Mucosa of stomach (tissue), 1 donor: ENCODE data around the gene CFAP99.
A peak's percentile ranks its signal among the peaks of the same experiment; 100 is the strongest.

Experiments used
- H3K27me3 ChIP-seq: one replicate; pipeline ENCODE4 v1.7.0; 2013; ENCODE audit warnings: mild to moderate bottlenecking, low read length; ENCODE audit not compliant: control insufficient read depth, insufficient read depth
- H3K36me3 ChIP-seq: one replicate; pipeline ENCODE4 v1.7.0; 2013; ENCODE audit warnings: low read length; ENCODE audit not compliant: control insufficient read depth, insufficient read depth
- H3K4me1 ChIP-seq: one replicate; pipeline ENCODE4 v1.7.0; 2013; ENCODE audit warnings: mild to moderate bottlenecking, low read length; ENCODE audit not compliant: control insufficient read depth, insufficient read depth
- H3K4me3 ChIP-seq: one replicate; pipeline ENCODE4 v1.7.0; 2013; ENCODE audit warnings: low read length
- H3K9ac ChIP-seq: one replicate; pipeline ENCODE4 v1.7.0; 2013; ENCODE audit warnings: mild to moderate bottlenecking, low read length, moderate library complexity
- H3K9me3 ChIP-seq: one replicate; pipeline ENCODE4 v1.7.0; 2013; ENCODE audit warnings: mild to moderate bottlenecking, low read length, moderate library complexity; ENCODE audit not compliant: control insufficient read depth
- donor health status: Pancreatic carcinoma.

Gene CFAP99

GRCh38 chr4:2484185-2484584 lies 65.4 kb downstream of the CFAP99 start:
- Histone ChIP-seq H3K27me3 (no peaks in the 10 kb centered on the region), H3K4me1 (peaks cover 87% of the 10 kb centered on the region), H3K36me3 (no peaks in the 10 kb centered on the region), H3K4me3 (no peak overlapping the region), H3K9ac (no peak overlapping the region), H3K9me3 (no peaks in the 10 kb centered on the region)

GRCh38 chr4:2484993-2485392 lies 66.2 kb downstream of the CFAP99 start:
- Histone ChIP-seq H3K4me1 (peaks cover 79% of the 10 kb centered on the region), H3K4me3 (peak overlapping the region; percentile 6), H3K9ac (peak overlapping the region; percentile 53), H3K36me3 (no peaks in the 10 kb centered on the region), H3K9me3 (no peaks in the 10 kb centered on the region), H3K27me3 (no peaks in the 10 kb centered on the region)

GRCh38 chr4:2485956-2486355 lies 67.2 kb downstream of the CFAP99 start:
- H3K9ac ChIP-seq: no peak overlapping the region
- no peaks in the 10 kb centered on the region for H3K9me3 ChIP-seq
- H3K4me3 ChIP-seq: no peak overlapping the region
- H3K4me1 ChIP-seq: peaks cover 70% of the 10 kb centered on the region
- H3K36me3 ChIP-seq: no peaks in the 10 kb centered on the region
- no peaks in the 10 kb centered on the region for H3K27me3 ChIP-seq

GRCh38 chr4:2486981-2487380 lies 68.2 kb downstream of the CFAP99 start:
- H3K9ac ChIP-seq: no peak overlapping the region
- H3K4me1 ChIP-seq: peaks cover 60% of the 10 kb centered on the region
- H3K27me3 ChIP-seq: no peaks in the 10 kb centered on the region
- H3K4me3 ChIP-seq: no peak overlapping the region
- H3K9me3 ChIP-seq: no peaks in the 10 kb centered on the region
- no peaks in the 10 kb centered on the region for H3K36me3 ChIP-seq

GRCh38 chr4:2487632-2488031 lies 68.9 kb downstream of the CFAP99 start:
- Histone ChIP-seq H3K36me3 (peaks cover 1% of the 10 kb centered on the region), H3K9me3 (no peaks in the 10 kb centered on the region), H3K4me1 (peaks cover 54% of the 10 kb centered on the region), H3K27me3 (no peaks in the 10 kb centered on the region), H3K9ac (no peak overlapping the region), H3K4me3 (no peak overlapping the region)

- Histone ChIP-seq H3K4me3 (no peak overlapping the region), H3K27me3 (no peaks in the 10 kb centered on the region), H3K9me3 (no peaks in the 10 kb centered on the region), H3K4me1 (peaks cover 41% of the 10 kb centered on the region), H3K36me3 (peaks cover 4% of the 10 kb centered on the region), H3K9ac (no peak overlapping the region)
Observed at GRCh38 chr4:2489081-2489805, 70.5 kb downstream of the CFAP99 start.

GRCh38 chr4:2489841-2490552 lies 71.2 kb downstream of the CFAP99 start:
- Histone ChIP-seq H3K27me3 (no peaks in the 10 kb centered on the region), H3K4me1 (peaks cover 38% of the 10 kb centered on the region), H3K9ac (no peak overlapping the region), H3K9me3 (no peaks in the 10 kb centered on the region), H3K4me3 (no peak overlapping the region), H3K36me3 (peaks cover 4% of the 10 kb centered on the region)

- Histone ChIP-seq H3K9ac (no peak overlapping the region), H3K27me3 (no peaks in the 10 kb centered on the region), H3K36me3 (peaks cover 11% of the 10 kb centered on the region), H3K9me3 (no peaks in the 10 kb centered on the region), H3K4me1 (peaks cover 14% of the 10 kb centered on the region), H3K4me3 (no peak overlapping the region)
Observed at GRCh38 chr4:2492970-2493369, 74.2 kb downstream of the CFAP99 start.

GRCh38 chr4:2494992-2495391 lies 76.2 kb downstream of the CFAP99 start:
- H3K27me3 ChIP-seq: no peaks in the 10 kb centered on the region
- peak overlapping the region; percentile 29 for H3K9ac ChIP-seq
- H3K36me3 ChIP-seq: peaks cover 12% of the 10 kb centered on the region
- H3K4me1 ChIP-seq: peaks cover 10% of the 10 kb centered on the region
- no peak overlapping the region for H3K4me3 ChIP-seq
- H3K9me3 ChIP-seq: no peaks in the 10 kb centered on the region

GRCh38 chr4:2497324-2497723 lies 78.6 kb downstream of the CFAP99 start:
- no peak overlapping the region for H3K9ac ChIP-seq
- no peaks in the 10 kb centered on the region for H3K9me3 ChIP-seq
- peaks cover 10% of the 10 kb centered on the region for H3K4me1 ChIP-seq
- H3K36me3 ChIP-seq: peaks cover 28% of the 10 kb centered on the region
- H3K4me3 ChIP-seq: no peak overlapping the region
- no peaks in the 10 kb centered on the region for H3K27me3 ChIP-seq

- H3K36me3 ChIP-seq: peaks cover 24% of the 10 kb centered on the region
- no peak overlapping the region for H3K9ac ChIP-seq
- H3K9me3 ChIP-seq: no peaks in the 10 kb centered on the region
- peaks cover 10% of the 10 kb centered on the region for H3K4me1 ChIP-seq
- H3K4me3 ChIP-seq: no peak overlapping the region
- H3K27me3 ChIP-seq: no peaks in the 10 kb centered on the region
Observed at GRCh38 chr4:2497931-2498330, 79.2 kb downstream of the CFAP99 start.

- Histone ChIP-seq H3K36me3 (peaks cover 24% of the 10 kb centered on the region), H3K9ac (no peak overlapping the region), H3K27me3 (no peaks in the 10 kb centered on the region), H3K4me1 (no peaks in the 10 kb centered on the region), H3K9me3 (no peaks in the 10 kb centered on the region), H3K4me3 (no peak overlapping the region)
Observed at GRCh38 chr4:2500547-2500946, 81.8 kb downstream of the CFAP99 start.
